MG63 (cell line): ENCODE measurements around the gene KIAA1755. TPM values are rescaled to one million over a fixed set of nuclear protein-coding genes. Genes with fewer than 3 reads are reported as not detected.

Experiments
- DNase-seq: peaks from one replicate; pipeline ENCODE4 v3.0.0-alpha.2; 2020
- H3K27me3 ChIP-seq: fragments of 250-450 bp; sonication (Bioruptor Pico); 2 replicates; pipeline ENCODE4 v1.5.1; 2020; ENCODE audit warnings: mild to moderate bottlenecking, moderate library complexity
- H3K36me3 ChIP-seq: fragments of 250-450 bp; sonication (Bioruptor Pico); 2 replicates; pipeline ENCODE4 v1.5.1; 2020; ENCODE audit warnings: mild to moderate bottlenecking, moderate library complexity
- H3K4me3 ChIP-seq: fragments of 250-450 bp; sonication (Bioruptor Pico); 2 replicates; pipeline ENCODE4 v1.5.1; 2020; ENCODE audit warnings: mild to moderate bottlenecking, moderate library complexity
- H3K9me3 ChIP-seq: fragments of 250-450 bp; sonication (Bioruptor Pico); 2 replicates; pipeline ENCODE4 v1.5.1; 2020; ENCODE audit warnings: mild to moderate bottlenecking, moderate library complexity
- total RNA-seq: library from RNA; depleted of rRNA; stranded (reverse); fragments of >200 nt; shearing (Covaris generic); gene quantifications from 2 replicates; pipeline ENCODE4 v1.2.3, GENCODE V29; 2014; ENCODE audit warnings: low replicate concordance; rRNA removed

The KIAA1755 gene
- total RNA-seq: 1.2 and 1.5 TPM in 2 replicates

DNA sequence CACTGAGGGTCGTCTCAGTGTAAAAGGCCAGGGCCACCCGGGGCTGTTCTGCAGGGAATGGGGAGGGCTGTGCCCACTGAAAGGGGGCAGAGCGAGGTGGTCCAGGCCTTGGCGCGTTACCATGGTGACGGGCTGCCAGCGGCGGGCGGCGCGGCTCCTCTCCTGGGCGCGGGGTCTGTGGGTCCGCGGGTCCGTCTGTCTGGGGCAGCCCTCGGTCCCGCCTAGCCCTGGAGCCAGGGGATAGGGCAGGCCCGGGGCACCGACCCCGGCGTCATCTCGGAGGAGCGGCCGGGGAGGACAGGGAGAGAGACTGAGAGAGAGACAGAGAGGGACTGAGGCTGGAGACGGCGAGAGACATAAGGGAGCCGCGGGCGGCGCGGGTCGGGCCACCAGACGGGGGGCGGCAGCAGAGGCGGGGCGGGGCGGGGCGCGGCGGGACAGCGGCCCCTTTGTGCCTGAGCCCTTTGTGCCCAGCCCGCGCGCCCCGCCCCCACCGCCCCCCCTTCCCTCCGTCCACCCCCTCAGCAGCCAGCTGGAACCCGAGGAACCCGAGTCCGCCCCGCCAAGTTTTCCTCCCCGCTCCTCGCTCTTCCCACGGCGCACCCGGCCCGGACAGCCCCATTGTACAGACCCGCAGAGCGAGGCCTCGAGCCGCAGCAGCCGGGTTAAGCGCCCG is at the start of gene KIAA1755:
KIAA1755 (minus strand) TSS at position 358 of the 676 bp plus-strand sequence; CDS start at position 123, 235 bp downstream.
- no peak for DNase-seq
- Histone ChIP-seq H3K36me3 (no peaks in the 10 kb centered on the region), H3K27me3 (no peaks in the 10 kb centered on the region), H3K4me3 (no peak within 1 kb of the TSS), H3K9me3 (peaks cover 5% of the 10 kb centered on the region)

DNA sequence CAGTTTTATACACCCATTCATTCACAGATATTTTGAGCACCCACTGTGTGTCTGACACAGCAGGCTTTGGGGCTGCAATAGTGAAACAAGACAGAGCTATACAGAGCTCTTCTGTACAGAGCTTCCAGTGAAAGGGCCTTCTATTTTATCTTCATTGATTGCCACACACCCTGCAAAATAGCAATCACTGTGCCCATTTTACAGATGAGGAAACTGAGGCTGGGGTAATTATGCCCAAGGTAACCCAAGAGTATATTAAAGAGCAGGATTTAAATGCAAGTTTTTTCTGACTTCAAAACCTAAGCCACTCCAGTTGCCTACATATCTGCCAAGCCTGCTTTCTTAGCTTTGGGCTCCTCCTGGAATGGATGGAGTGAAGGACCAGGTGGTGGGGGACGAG is 47.9 kb upstream of the KIAA1755 start:
- Histone ChIP-seq H3K9me3 (peaks cover 3% of the 10 kb centered on the region; the same call in 1 of the 2 replicates), H3K36me3 (no peaks in the 10 kb centered on the region), H3K27me3 (no peaks in the 10 kb centered on the region), H3K4me3 (no peak overlapping the region)
- no peak for DNase-seq

DNA sequence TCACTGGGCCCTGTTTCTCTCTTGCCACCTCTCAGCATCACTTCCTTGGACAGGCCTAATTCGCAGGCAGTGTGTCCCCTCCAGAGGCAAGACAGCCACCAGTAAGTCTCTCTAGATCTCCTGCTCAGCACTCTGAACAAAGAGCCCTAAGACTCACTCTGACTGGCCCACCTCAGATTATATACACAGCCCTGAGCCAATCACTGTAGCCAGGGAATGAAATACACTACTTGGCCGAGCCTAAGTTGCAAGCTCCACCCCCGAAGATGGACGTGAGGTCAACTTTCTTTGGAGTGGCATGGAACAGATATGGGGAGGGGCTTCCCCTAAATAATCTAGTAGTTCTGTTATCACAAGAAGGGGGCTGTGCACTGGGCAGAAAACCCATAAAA is 47.5 kb upstream of the KIAA1755 start:
- H3K36me3 ChIP-seq: no peaks in the 10 kb centered on the region
- no peak overlapping the region for H3K4me3 ChIP-seq
- H3K27me3 ChIP-seq: no peaks in the 10 kb centered on the region
- peaks cover 3% of the 10 kb centered on the region; the same call in 1 of the 2 replicates for H3K9me3 ChIP-seq
- no peak for DNase-seq

DNA sequence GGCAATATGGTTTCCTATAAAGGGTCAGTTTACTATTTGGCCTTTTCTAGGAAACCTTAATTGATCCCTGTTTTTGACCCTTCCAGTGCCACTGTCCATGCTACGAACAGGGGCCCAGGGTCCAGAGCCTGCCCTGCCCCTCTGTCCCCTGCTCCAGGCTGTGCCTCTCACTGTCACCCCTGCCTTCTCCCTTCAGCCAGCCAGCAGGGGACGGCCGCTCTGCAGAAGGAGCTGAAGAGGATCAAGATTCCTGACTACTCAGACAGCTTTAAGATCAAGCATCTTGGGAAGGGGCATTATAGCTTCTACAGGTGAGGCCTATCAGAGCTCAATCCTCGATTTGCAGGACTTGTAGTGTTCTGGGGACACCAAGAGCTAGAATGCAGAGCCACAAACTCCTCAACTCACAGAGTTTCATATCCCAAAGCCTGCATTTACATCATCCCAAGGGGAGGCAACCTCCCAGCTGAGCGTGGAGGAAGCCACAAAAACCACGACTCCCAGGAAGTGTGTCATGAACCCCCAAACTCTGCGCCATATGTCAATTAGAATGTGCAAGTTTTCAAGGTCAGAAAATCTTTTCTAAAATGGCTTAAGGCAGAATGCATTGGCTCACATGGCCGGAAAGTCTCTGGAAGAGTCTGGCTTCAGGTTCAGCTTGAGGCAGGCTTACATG is 47.0 kb upstream of the KIAA1755 start:
- Histone ChIP-seq H3K4me3 (no peak overlapping the region), H3K27me3 (no peaks in the 10 kb centered on the region), H3K9me3 (peaks cover 3% of the 10 kb centered on the region; the same call in 1 of the 2 replicates), H3K36me3 (no peaks in the 10 kb centered on the region)
- DNase-seq: no peak

- Histone ChIP-seq H3K36me3 (no peaks in the 10 kb centered on the region), H3K27me3 (no peaks in the 10 kb centered on the region), H3K9me3 (peaks cover 3% of the 10 kb centered on the region; the same call in 1 of the 2 replicates), H3K4me3 (no peak overlapping the region)
- no peak for DNase-seq
These were observed 45.8 kb upstream of the KIAA1755 start for GRCh38 chr20:38306379-38306778.

DNA sequence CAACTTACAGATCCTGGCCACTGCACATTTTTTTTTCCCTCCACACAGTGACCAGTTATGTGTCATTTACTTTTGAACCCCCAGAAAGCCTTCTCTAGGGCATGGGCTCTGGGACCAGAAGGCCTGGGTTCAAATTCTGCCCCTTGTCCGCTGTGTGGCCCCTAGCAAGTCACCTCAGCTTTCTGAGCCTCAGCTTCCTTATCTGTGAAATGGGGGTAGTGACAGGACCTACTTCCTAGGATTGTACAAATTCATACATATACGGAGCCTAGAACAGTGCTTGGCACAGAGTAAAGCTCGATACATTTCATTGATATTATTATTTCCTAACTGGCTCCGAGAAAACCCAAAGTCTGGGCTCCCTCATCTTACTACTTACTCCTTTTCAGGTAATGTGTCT is 45.0 kb upstream of the KIAA1755 start:
- Histone ChIP-seq H3K4me3 (no peak overlapping the region), H3K27me3 (no peaks in the 10 kb centered on the region), H3K9me3 (peaks cover 3% of the 10 kb centered on the region; the same call in 1 of the 2 replicates), H3K36me3 (no peaks in the 10 kb centered on the region)
- DNase-seq: no peak

- H3K9me3 ChIP-seq: peaks cover 3% of the 10 kb centered on the region; the same call in 1 of the 2 replicates
- H3K27me3 ChIP-seq: no peaks in the 10 kb centered on the region
- DNase-seq: peak; percentile 40
- H3K4me3 ChIP-seq: no peak overlapping the region
- no peaks in the 10 kb centered on the region for H3K36me3 ChIP-seq
These were observed 44.4 kb upstream of the KIAA1755 start for GRCh38 chr20:38304845-38305447.

DNA sequence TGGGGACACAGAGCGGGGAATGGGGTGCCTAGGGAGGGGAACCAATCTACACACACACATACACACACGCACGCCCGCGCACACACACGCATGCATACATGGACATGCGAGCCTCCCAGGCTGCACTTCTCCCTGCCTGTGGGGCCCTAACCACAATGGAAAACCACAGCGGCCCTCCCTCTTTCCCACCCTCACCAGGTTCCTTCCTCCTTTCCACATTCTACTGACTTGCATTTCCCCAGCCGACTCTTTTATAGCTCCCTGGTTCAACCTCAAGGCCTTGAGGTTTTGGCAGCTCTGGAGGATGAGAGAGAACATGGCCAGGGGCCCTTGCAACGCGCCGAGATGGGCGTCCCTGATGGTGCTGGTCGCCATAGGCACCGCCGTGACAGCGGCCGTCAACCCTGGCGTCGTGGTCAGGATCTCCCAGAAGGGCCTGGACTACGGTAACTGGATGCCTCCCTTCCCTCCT is 43.4 kb upstream of the KIAA1755 start, which contains the start of gene BPI:
BPI (plus strand) TSS at position 249 of the 472 bp plus-strand sequence; CDS start at position 317, 68 bp downstream.
- no peak within 1 kb of the TSS for H3K4me3 ChIP-seq
- DNase-seq: no peak
- no peaks in the 10 kb centered on the region for H3K27me3 ChIP-seq
- peaks cover 3% of the 10 kb centered on the region; the same call in 1 of the 2 replicates for H3K9me3 ChIP-seq
- H3K36me3 ChIP-seq: no peaks in the 10 kb centered on the region

DNA sequence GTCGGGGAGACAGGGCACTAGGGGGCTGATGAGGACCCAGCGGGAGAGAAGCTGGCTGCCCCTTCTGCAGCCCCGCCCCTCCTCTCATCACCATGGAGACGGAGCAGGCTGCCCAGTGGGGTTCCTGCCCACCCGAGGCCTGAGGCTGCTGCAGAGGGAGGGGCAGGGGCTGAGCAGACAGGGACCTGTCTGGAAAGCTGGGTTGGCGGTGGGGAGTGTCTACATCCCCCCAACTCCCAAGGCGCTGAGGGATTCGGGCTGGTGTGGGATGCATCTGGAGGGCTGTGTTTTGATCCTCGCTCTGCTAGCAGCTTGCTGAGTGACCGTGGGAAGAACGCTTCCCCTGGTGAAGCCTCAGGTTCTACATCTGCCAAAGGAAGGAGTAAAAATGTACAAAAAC is 42.3 kb upstream of the KIAA1755 start:
- DNase-seq: no peak
- Histone ChIP-seq H3K9me3 (no peaks in the 10 kb centered on the region), H3K36me3 (no peaks in the 10 kb centered on the region), H3K27me3 (no peaks in the 10 kb centered on the region), H3K4me3 (no peak overlapping the region)

DNA sequence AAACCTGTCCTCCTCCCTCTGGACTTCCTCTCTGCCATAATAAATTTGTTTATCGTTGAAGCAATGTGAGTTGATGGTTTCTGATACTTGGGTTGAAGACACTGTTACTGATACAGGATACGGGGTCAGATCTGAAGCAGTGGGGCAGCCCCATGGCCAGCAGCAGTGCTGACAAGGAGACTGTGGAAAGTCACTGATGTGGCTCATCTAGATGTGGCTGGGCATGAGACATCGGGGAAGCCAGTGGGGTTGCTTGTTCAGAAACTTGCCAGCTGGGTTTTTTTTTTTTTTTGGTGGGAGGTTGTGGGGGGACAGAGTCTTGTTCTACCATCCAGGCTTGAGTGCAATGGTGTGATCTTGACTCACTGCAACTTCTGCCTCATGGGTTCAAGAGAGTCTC is 40.8 kb upstream of the KIAA1755 start:
- Histone ChIP-seq H3K9me3 (no peaks in the 10 kb centered on the region), H3K4me3 (no peak overlapping the region), H3K27me3 (no peaks in the 10 kb centered on the region), H3K36me3 (no peaks in the 10 kb centered on the region)
- no peak for DNase-seq

- no peaks in the 10 kb centered on the region for H3K36me3 ChIP-seq
These were observed 39.9 kb upstream of the KIAA1755 start for GRCh38 chr20:38300438-38300837.

GRCh38 chr20:38299963-38300362 is 39.4 kb upstream of the KIAA1755 start:
- Histone ChIP-seq H3K27me3 (no peaks in the 10 kb centered on the region), H3K9me3 (no peaks in the 10 kb centered on the region), H3K36me3 (no peaks in the 10 kb centered on the region), H3K4me3 (no peak overlapping the region)
- DNase-seq: no peak

More at GRCh38 chr20:38300438-38300837, 39.9 kb upstream of the KIAA1755 start:
- H3K27me3 ChIP-seq: no peaks in the 10 kb centered on the region
- no peak for DNase-seq
- no peaks in the 10 kb centered on the region for H3K9me3 ChIP-seq
- no peak overlapping the region for H3K4me3 ChIP-seq

- Histone ChIP-seq H3K27me3 (no peaks in the 10 kb centered on the region), H3K36me3 (no peaks in the 10 kb centered on the region), H3K4me3 (no peak overlapping the region), H3K9me3 (no peaks in the 10 kb centered on the region)
- DNase-seq: no peak
These were observed 38.3 kb upstream of the KIAA1755 start for GRCh38 chr20:38298768-38299288.

DNA sequence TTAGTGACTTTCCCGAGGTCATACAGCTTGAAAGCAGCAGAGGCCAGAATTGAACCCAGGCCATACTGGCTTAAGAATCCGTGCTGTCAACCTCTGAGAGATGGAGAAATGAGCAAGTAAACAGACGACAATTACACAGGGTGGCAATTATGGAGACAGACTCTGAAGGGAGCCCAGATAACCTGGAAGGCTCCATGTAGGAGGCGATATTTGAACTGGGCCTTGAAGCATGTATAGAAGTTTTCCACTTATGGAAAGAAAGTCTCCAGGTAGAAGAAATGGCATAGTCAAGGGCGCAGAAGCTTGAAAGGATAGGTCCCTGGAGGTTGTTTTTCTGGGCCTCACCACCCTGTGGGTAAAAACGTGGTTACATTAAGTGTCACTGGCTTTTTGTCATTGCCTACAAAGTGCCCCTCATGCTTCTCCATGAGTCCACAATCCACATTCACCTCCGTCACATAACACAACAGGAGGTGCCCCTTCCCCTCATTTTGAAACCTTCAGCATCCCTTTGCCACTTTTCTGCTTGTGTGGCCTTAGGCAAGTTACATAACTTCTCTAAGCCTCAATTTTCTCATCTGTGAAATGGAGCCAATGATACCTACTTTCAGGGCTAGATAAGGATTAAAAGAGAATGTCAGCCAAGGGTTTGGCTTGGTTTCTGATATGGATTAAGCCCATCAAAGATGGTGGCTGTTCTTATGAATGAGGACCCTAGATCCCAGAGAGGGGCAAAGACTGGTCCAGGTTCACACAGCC is 37.6 kb upstream of the KIAA1755 start:
- Histone ChIP-seq H3K36me3 (no peaks in the 10 kb centered on the region), H3K4me3 (no peak overlapping the region), H3K27me3 (no peaks in the 10 kb centered on the region), H3K9me3 (no peaks in the 10 kb centered on the region)
- no peak for DNase-seq

GRCh38 chr20:38296433-38296832 is 35.9 kb upstream of the KIAA1755 start:
- no peak overlapping the region for H3K4me3 ChIP-seq
- no peak for DNase-seq
- no peaks in the 10 kb centered on the region for H3K9me3 ChIP-seq
- no peaks in the 10 kb centered on the region for H3K36me3 ChIP-seq
- no peaks in the 10 kb centered on the region for H3K27me3 ChIP-seq

- Histone ChIP-seq H3K4me3 (no peak overlapping the region), H3K9me3 (no peaks in the 10 kb centered on the region)
These were observed 35.3 kb upstream of the KIAA1755 start for GRCh38 chr20:38295811-38296210.

More at GRCh38 chr20:38295811-38296210, 35.3 kb upstream of the KIAA1755 start:
- DNase-seq: no peak
- no peaks in the 10 kb centered on the region for H3K27me3 ChIP-seq
- no peaks in the 10 kb centered on the region for H3K36me3 ChIP-seq
